Stimulated activated CD8-positive, alpha-beta memory T cell treated with anti-CD3 and anti-CD28 coated beads, Interleukin-2, amount 100 ng/mL, for 48 hours (primary cell): ENCODE data around the gene DBX1.

Experiments used
- DNase-seq, 2 donors: peaks; one replicate each; pipeline ENCODE4 v3.0.0-alpha.2; 2020; ENCODE audit warnings: low read depth in 2 of 2

The DBX1 gene

DNA sequence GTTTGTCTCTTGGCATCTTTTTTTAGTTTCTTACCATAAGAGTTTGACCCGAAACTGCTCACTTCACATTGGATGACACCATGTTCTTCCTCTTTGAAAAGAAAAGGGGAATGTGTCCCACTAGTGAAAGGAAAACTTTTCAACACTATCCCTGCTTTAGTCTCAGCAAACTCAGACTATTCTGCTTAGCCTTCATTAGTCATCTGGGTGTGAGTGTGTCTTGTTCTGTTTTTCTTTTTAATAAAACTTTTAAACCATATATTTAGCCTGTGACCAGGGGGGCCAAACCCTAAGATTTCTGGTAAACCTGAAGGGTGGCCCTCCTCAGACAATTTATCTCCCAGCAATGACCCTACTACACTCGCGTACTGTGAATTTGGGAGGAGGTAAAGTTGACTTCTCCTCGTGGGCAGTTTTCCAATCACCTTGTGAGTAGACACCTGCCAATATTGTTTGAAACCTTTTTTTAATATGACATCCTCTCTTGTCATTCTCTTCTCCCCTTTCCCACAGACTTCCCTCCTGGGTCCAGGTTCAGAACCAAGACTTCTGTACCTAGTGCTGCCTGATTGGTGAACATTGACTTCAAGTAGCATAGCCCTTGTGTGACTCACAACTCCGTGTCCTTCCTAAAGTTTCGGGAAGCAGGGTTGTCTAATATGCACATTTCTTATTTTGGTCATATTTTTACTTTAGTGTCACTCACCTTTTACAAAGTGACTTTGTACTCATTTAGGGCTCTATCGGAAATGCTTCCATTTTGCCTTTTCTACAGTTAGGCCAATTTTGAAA is 39.9 kb downstream of the DBX1 start:
- DNase-seq: no peak

DNA sequence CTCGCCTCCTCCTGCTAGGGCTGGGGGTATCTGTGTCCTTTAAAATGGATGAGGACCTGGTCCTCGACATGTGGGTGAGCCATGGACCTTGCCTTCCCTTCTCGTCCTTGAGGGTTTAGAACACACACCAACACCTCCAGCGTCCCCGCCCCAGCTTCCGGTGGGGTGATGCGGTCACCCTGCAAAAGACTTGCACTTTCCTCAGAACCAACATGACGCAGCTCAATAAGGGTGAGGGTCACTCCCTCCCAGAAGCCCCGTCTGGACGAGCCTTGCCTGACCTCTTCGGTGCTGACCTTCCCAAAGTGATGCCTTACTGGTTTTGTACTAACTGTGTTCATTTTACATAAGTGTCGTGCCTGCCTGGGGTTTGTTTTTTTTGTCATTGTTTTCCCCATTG is 41.0 kb downstream of the DBX1 start:
- DNase-seq: no peak

DNA sequence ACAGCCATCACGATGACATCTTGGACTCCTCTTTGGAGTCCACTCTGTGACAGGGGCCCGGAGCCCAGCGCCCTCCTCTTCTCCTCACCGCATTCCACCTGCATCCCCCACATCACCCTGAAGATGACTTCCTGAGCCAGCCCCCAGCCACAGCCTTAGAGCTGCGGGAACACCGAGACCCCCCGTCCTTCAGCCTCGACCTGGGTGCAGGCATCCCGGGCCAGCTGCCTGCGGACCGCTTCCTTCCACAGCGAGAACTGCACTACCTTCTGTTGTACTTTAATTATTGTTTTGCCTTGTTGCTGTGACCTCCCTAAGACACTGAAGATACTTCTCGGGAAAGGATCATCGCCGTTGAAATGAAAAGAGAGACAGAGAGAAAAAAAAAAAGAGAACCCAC is 42.1 kb downstream of the DBX1 start:
- DNase-seq: no peak

DNA sequence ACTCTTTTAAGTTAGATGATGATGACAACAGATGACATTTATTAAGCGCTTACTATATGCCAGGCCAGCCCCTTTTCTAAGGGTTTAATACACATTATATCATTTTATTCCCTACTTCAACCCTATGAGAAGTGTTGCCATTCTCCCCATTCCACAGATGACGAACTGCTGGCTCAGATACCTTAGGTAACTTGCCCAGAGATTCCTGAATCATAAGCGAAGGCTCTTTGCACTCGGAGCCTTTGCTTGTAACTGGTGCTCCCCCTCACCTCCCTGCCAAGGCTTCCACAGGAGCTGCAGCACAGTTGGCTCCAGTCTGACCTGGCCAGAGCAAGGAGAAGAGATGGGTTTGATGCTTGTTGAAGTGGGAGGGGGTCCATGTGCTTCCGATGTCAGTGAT is 43.0 kb downstream of the DBX1 start:
- no peak for DNase-seq

DNA sequence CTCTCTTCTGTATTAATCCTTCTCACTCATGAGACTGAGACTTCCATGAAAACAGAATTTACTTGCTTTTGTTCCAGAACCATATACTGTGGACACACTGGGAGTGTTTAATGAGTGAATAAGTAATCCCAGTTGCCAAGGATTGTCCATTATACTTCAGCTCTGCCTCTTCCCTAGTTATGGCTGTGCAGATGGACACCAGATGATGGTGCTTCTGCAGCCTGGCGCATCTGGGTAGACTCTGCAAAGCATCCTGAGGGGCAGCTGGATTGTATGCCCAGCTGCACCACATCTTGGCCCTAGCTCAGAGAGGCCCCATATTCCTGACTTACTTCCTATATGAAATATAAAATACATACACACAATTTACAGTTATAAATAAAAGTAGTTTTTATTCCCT is 43.5 kb downstream of the DBX1 start:
- DNase-seq: no peak

DNA sequence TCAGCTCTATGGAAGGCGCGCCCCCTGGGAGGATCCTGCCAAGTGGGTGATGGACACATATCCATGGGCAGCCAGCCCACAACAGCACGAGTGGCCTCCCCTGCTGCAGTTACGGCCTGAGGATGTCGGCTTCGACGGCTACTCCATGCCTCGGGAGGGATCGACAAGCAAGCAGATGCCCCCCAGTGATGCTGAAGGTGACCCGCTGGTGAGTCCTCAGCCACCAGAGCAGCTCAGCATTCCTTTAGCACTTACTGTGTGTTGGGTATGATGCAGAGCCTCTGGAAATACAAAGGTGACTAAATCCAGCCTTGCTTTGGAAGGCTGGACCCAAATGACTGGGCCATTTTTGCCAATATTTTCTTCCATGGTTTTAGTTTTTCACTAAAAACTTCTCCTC is 45.7 kb downstream of the DBX1 start:
- DNase-seq: no peak

DNA sequence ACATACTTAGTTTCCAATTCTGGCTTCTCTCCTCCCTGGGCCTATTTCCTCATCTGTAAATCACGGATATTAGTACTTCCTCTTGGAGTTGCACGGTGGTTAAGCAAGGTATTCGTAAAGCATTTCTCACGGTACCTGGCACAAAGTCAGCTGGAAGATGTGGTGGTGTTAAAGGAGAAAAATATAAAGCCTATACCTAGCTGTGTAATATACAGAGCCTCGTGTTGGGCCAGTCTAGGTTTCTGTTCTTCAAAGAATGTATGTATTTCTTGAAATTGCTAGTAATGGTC is 47.2 kb downstream of the DBX1 start:
- DNase-seq: no peak

DNA sequence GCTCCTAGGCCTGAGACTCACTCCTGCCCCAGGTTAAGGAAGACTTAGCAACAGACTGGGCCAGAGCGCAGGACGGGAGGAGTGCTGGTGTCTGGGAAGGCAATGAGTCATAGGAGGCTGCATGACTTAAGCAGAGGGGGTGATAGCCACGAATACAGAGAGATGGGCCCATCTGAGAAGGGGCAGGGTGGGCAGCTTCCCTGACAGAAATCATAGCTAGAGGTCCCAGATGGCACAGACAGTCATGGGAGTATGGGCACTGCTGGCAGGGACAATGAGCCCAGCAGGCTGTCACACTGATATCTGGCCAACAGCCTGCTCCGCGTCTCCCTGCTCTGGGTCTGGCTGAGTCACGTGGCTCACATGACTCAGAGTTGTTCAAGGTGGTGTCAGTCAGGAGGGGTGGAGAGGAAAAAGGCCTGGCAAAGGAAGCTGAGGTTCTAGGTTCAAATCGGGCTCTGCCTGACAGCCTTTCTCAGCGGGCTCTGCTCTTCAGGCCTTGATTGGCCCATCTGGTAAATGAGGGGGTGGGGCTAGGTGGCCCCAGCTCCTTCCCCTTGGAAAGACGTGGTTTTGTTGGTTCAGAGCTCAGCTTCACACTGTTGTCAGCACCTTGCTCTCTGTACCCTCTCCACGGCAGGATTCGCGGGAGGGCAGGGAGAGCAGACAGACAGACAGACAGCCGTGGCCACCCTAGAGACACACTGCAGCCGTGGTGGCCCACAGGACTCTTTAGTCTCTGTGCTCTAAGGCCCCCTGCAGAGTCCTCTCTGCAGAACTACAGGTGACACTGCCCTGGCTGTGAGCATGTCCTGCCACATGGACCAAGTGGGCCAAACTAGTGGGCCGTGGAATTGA is 47.8 kb downstream of the DBX1 start:
- no peak for DNase-seq

DNA sequence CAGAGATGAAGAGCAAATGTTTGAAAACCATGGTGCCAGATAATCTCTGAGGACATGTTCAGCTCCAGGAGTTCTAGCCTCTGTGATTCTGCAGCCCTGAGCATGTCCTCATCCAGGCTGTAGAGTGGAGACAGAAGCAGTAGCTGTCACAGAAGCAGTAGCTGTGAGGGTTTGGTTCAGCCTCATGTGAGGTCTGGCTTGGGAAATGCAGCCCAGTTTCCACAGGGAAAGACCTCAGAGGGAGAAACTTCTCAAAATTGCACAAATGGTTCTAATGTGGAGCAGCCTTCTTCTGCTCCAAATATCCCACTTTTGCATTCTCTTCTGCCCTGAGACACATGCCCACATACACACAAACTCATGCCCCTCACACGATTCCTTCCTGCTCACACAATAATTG is 48.4 kb downstream of the DBX1 start:
- DNase-seq: no peak

DNA sequence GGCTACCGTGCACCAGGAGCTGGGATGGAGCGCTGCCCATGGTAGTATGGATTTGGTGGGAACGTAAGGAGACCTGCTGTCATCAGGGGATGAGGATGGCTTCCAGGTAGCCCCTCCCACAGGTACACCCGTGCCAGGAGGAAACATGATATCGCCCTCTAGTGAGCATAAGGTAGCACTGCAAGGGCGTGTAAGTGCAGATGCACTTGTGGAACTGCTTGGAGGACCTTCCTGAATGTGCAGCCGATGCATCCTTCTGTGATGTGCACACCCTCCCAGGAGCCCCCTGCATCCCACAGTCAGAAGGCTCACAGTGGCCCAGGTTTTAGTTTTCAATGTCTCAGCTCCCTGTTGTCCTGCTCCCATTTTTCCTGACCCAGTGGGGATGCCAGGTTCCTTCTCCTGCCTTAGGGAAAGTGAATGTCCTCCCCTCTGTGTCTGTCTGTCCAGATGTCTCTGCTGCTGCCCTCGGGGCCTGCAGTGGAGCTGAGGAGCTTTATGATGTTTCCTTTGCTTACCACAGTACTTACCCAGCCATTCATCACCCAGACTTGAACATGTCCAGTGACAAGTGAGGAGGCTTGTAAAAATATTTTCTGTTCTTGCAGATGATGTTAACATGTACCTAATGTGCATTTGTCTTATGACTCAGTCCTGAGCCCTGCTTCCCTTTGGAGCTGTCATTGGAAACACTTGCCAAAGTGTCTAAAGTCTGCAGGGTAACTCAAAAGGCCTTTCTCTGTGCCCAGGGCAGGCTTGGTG is 49.2 kb downstream of the DBX1 start:
- peak; percentile 10 to 18 for DNase-seq

DNA sequence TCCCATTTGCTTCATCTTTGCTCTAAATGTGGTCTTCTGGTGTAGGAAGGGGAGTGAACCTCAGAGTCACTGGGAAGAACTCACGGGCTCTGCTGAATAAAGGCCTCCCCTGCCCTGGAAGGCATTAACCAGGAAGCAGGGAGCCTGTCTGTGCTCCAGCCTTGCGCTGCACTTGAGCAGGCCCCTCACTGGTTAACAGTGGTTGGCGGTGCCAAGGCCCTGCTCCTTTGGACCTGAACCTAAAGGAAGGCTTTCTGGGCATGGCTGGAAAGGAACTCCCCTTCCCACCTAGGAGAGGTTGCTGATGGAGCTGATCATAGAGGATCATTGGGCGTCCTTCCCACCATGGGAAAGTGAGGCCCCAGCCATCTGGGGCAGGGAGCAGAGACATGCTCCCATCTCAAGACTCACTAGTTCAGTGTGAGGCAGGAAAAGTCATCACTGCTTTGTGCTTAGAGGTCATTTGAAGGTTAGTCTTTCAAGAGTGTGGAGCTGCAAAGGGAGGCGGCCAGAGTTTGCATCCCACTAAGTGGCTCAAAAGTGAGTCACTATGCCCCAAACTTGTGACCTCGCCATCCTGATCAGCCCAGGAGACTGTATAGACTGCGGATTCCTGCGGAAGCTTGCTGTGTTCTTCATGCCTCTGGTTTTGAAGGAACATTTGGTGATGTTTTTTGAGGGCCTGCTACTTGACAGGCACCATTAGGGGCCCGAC is 50.4 kb downstream of the DBX1 start:
- DNase-seq: no peak
